ENCODE data around the gene CACNA1C.

- no peak for TF ChIP-seq CTCF (IDR thresholded peaks at IDR 0.05)
- TF ChIP-seq POLR2A (IDR thresholded peaks at IDR 0.05), result no peak
Observed at GRCh38 chr12:2453761-2454090, 400.9 kb downstream of the CACNA1C start.

Measured in esophagus squamous epithelium (tissue), 4 donors.